Gastrocnemius medialis (tissue), 4 donors: ENCODE data around the gene CCDC70. TPM values are rescaled to one million over a fixed set of nuclear protein-coding genes. Genes with fewer than 3 reads are reported as not detected.
A peak's percentile ranks its signal among the peaks of the same experiment; 100 is the strongest.

Source experiments
- ATAC-seq, 2 donors: fragments of 150-250 bp; one replicate each; pipeline ENCODE4 v1.9.1; 2016
- DNase-seq, 2 donors: peaks; one replicate each; pipeline ENCODE4 v3.0.0-alpha.2; 2019
- H3K27ac ChIP-seq, 4 donors: fragments of 200-600 bp; sonication (generic); 1 replicate in 1 of 4; 2 replicates in 3 of 4; pipeline ENCODE4 v1.5.1; 2016 to 2018; ENCODE audit warnings: mild to moderate bottlenecking in 2 of 4, moderate library complexity in 1 of 4
- H3K27me3 ChIP-seq, 3 donors: fragments of 200-600 bp; sonication (generic) in 2 of 3; 1 replicate in 1 of 3; 2 replicates in 2 of 3; pipeline versions ENCODE4 v1.5.1 to v1.6.0; 2016 to 2019; ENCODE audit warnings: mild to moderate bottlenecking in 1 of 3, moderate library complexity in 1 of 3
- H3K36me3 ChIP-seq, 2 donors: fragments of 200-600 bp; sonication (generic) in 1 of 2; one replicate each; pipeline ENCODE4 v1.5.1; 2017 to 2018
- H3K4me1 ChIP-seq, 2 donors: fragments of 200-600 bp; sonication (generic) in 1 of 2; one replicate each; pipeline ENCODE4 v1.5.1; 2016 to 2017; ENCODE audit warnings: mild to moderate bottlenecking in 2 of 2
- H3K4me3 ChIP-seq, 4 donors: fragments of 200-600 bp; sonication (generic) in 3 of 4; 1 replicate in 1 of 4; 2 replicates in 3 of 4; pipeline ENCODE4 v1.5.1; 2016 to 2019; ENCODE audit warnings: mild to moderate bottlenecking in 2 of 4
- H3K9me3 ChIP-seq, 3 donors: fragments of 200-600 bp; sonication (generic) in 2 of 3; 1 replicate in 1 of 3; 2 replicates in 2 of 3; pipeline ENCODE4 v1.5.1; 2016 to 2019
- CTCF ChIP-seq, 5 experiments: fragments of 450-650 bp in 3 of 5; fragments of 200-600 bp in 2 of 5; sonication (generic) in 2 of 5; IDR thresholded peaks in 4 of 5; conservative IDR thresholded peaks in 1 of 5; 1 replicate in 4 of 5; 2 replicates in 1 of 5; pipeline ENCODE4 v1.5.1; 2016 to 2019; ENCODE audit warnings: antibody characterized with exemption in 5 of 5, mild to moderate bottlenecking in 3 of 5, moderate library complexity in 3 of 5
- POLR2A ChIP-seq, 2 donors: fragments of 450-650 bp; IDR thresholded peaks; one replicate each; pipeline ENCODE4 v1.6.1; 2017; ENCODE audit warnings: antibody characterized with exemption in 2 of 2, mild to moderate bottlenecking in 2 of 2, moderate library complexity in 2 of 2
- in situ Hi-C, 4 donors: fragments of 200-750 bp; cut with MboI; loops; one replicate each; pipeline versions ENCODE4 v1.15.0 to v1.8.0; 2017; ENCODE audit warnings: low sequenced_read_pairs in 4 of 4
- intact Hi-C: fragments of 100-400 bp; cut with DNase I; formaldehyde crosslinking; loops from one replicate; pipeline ENCODE4 v1.15.1; 2023; ENCODE audit warnings: low total_unique reads
- total RNA-seq, 4 donors: library from RNA; depleted of rRNA; stranded (reverse); fragments of >200 nt; gene quantifications; one replicate each; pipeline versions ENCODE4 v1.1.0 to v1.2.3, GENCODE V29; 2016

The CCDC70 gene
- total RNA-seq, 4 donors from 2014 or later = not detected

GRCh38 chr13:51895906-51896888, 34.4 kb downstream of the CCDC70 start:
- H3K27me3 ChIP-seq = no peaks in the 10 kb centered on the region
- H3K9me3 ChIP-seq = no peaks in the 10 kb centered on the region
- H3K36me3 ChIP-seq = no peaks in the 10 kb centered on the region
- in situ Hi-C loops = no loop called here
- H3K4me3 ChIP-seq = no peak overlapping the region
- TF ChIP-seq POLR2A (IDR thresholded peaks at IDR 0.05) = no peak
- peak in 4 of 5 experiments; percentile 8 to 61 (median 41) for TF ChIP-seq CTCF (IDR thresholded peaks at IDR 0.05 in 4 of 5, conservative IDR thresholded peaks at IDR 0.05 in 1 of 5)
- H3K4me1 ChIP-seq = no peaks in the 10 kb centered on the region
- DNase-seq = no peak
- intact Hi-C loops = loop anchor here (1.0 kb wide), 1 partner anchor 231 kb away; no protein-coding TSS in a partner anchor
- H3K27ac ChIP-seq = no peak overlapping the region
- ATAC-seq = peak in 1 of 2 donors; percentile 54

GRCh38 chr13:51900471-51900870, 38.7 kb downstream of the CCDC70 start:
- no peaks in the 10 kb centered on the region for H3K27me3 ChIP-seq
- no peak for DNase-seq
- ATAC-seq = no peak
- intact Hi-C loops (no loop called here), in situ Hi-C loops (no loop called here)
- H3K36me3 ChIP-seq = no peaks in the 10 kb centered on the region
- H3K9me3 ChIP-seq = no peaks in the 10 kb centered on the region
- no peak for TF ChIP-seq POLR2A (IDR thresholded peaks at IDR 0.05)
- no peak overlapping the region for H3K4me3 ChIP-seq
- H3K27ac ChIP-seq = no peak overlapping the region
- no peaks in the 10 kb centered on the region for H3K4me1 ChIP-seq

- no peaks in the 10 kb centered on the region for H3K4me1 ChIP-seq
- intact Hi-C loops (no loop called here), in situ Hi-C loops (no loop called here)
- H3K36me3 ChIP-seq = no peaks in the 10 kb centered on the region
- ATAC-seq (no peak), DNase-seq (no peak)
- H3K9me3 ChIP-seq = no peaks in the 10 kb centered on the region
- no peak overlapping the region for H3K4me3 ChIP-seq
- H3K27ac ChIP-seq = no peak overlapping the region
- TF ChIP-seq POLR2A (IDR thresholded peaks at IDR 0.05) (no peak), CTCF (IDR thresholded peaks at IDR 0.05 in 4 of 5, conservative IDR thresholded peaks at IDR 0.05 in 1 of 5) (no peak)
- no peaks in the 10 kb centered on the region for H3K27me3 ChIP-seq
These were observed 41.0 kb downstream of the CCDC70 start for GRCh38 chr13:51902776-51903175.

- H3K4me1 ChIP-seq = no peaks in the 10 kb centered on the region
- in situ Hi-C loops (no loop called here), intact Hi-C loops (no loop called here)
- no peak for TF ChIP-seq POLR2A (IDR thresholded peaks at IDR 0.05)
- TF ChIP-seq CTCF (IDR thresholded peaks at IDR 0.05 in 4 of 5, conservative IDR thresholded peaks at IDR 0.05 in 1 of 5) = no peak
- no peak for ATAC-seq
- no peak overlapping the region for H3K4me3 ChIP-seq
- no peaks in the 10 kb centered on the region for H3K36me3 ChIP-seq
- H3K9me3 ChIP-seq = no peaks in the 10 kb centered on the region
- no peak for DNase-seq
- no peak overlapping the region for H3K27ac ChIP-seq
- H3K27me3 ChIP-seq = no peaks in the 10 kb centered on the region
These were observed 44.0 kb downstream of the CCDC70 start for GRCh38 chr13:51905787-51906186.

GRCh38 chr13:51906581-51906980, 44.8 kb downstream of the CCDC70 start:
- in situ Hi-C loops (no loop called here), intact Hi-C loops (no loop called here)
- ATAC-seq (no peak), DNase-seq (no peak)
- Histone ChIP-seq H3K4me3 (no peak overlapping the region), H3K4me1 (no peaks in the 10 kb centered on the region), H3K27ac (no peak overlapping the region), H3K36me3 (no peaks in the 10 kb centered on the region), H3K27me3 (no peaks in the 10 kb centered on the region), H3K9me3 (no peaks in the 10 kb centered on the region)
- TF ChIP-seq POLR2A (IDR thresholded peaks at IDR 0.05) (no peak), CTCF (IDR thresholded peaks at IDR 0.05 in 4 of 5, conservative IDR thresholded peaks at IDR 0.05 in 1 of 5) (no peak)
